Measurements from ENCODE around the gene ZP1.
"Not testable (repeated sequence)": the region's sequence is repeated elsewhere in the genome, so short reads cannot be mapped to it uniquely, and the experiment has no call there.

Gene ZP1

DNA sequence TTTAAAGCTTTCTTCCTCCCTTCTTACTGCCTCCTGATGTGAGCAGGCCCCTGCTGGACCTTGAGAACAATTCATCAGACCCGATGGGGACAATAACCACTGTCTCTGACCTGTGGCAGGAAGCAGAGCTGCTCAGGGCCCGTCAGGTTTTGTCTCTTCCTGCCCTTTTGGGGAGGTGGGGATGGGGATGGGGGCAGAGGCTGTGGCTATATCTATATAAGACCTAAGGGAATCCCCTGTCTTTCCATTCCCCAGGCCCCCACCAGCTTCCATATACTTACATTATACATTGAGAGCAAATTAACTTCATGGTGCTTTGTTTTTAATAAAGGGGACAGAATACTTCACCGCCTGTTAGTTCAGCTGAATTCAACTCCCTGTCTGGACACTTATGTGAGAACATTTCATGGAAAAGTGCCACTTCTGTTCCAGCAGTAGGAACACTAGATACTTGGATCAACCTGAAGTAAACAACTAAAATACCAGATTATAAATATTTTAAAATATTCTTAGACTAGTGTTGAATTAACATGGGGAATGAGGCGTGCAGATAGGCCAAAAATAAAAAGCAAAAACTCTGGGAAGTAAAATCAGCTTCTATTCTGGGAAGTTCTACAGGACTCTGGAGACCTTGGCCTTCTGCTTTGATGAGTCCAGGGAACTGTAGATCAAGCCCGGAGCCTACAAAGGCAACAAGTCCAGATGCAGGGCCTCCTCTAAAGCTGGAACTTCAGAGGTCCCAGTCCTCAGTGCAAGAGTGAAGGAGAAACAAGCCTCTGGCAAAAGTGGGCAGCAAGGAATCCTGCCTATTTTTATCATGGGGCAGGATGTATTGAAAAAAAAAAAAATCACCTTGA lies 11.1 kb downstream of the ZP1 start:
- no peak for DNase-seq (ENCODE audit: low read depth)

GRCh38 chr11:60879104-60879503 lies 11.8 kb downstream of the ZP1 start:
- DNase-seq (ENCODE audit: low read depth), result no peak

DNA sequence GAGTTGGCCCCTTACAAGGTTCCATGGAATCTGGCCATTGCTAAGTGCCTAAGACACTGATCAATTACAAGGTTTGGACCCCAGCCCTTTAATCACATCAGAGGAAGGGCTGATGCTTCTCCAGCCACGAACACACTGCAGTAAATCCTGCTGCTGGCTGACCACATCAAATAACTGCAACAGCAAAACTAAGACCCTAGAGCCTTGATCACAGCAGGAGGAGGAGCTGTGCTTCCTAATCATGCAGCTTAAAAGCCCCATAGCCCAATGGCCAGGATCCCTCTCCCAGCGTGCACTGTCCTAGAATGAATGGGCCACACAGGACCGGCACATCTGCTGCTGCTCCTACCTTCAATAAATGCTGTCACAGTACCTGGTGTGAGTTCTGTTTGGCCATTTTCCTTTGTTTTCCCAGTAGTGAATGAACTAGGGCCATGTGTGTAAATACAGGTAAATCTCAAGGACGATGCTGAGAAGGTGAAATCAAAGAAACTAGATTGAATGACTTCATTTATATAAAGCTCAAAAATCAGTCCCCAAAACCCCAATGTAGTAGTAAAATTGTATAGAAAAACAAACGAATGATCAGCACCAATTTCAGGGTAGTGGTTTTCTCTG lies 12.7 kb downstream of the ZP1 start:
- DNase-seq (ENCODE audit: low read depth), result no peak

DNA sequence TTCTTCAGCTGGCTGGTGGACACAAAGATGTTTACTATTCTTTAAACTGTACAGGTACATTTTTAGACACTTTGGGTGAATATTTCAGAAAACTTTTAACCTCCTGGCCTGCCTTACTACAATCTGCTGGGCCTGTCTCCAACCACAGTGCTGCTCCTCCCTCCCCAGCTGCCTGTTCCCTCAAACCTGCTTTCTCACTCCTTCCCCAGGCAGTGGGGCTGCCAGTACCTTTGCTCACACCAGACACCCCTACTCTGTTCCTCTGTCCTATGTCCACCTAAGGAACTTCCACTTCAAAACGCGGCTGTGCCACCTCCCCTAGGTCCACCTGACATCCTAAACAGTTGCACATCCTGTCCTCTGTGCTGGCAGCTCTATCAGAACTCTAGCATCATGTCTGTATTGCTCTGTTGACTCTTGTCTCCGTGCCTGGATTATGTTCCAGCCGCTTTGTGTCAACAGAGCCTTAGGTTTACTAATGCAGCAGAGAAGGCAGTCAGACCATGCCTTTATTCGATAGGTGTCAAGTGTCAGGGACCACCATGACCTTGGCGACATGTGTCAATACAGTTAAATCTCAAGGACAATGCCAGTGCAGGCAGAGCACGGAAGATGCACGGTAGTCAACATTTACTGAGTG lies 13.4 kb downstream of the ZP1 start:
- DNase-seq (ENCODE audit: low read depth), result no peak

DNA sequence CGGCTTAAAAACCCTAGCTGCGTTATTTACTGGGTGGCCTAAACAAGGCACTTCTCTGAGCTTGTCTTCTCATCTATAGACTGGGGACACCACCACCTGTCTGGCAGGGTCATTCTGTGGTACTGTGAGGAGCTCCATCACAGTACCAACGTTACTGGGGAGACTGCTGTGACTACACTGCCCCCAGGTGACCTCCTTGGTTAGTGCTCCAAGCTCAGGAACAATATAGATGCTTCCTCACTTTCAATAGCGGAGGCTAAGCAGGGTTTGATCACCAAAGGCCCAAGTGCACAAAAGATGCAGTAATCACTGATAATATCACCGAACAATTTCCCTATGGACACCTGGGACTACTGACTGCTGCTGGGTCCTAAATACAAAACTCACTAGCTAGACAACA lies 20.2 kb downstream of the ZP1 start:
- no peak for DNase-seq (ENCODE audit: low read depth)

GRCh38 chr11:60889869-60890311 lies 22.5 kb downstream of the ZP1 start:
- no peak for DNase-seq (ENCODE audit: low read depth)

DNA sequence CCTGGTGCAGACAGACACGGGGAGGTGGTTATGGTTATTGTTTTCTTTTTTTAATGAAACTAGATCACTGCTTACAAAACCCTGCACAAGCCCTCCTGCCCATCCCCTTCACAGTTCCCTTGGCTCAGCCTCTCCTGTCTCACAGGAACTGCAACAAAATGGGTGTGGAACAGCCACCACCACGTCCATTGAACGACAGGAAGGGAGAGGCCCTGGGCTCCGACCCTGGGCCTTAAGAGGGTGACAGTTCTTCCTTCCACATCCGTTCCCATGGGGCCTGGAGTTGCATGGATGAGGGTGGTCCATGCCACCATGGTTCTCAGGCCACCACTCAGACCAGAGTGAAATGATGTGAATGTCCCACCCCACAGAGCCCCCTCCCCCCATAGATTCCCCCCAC lies 23.4 kb downstream of the ZP1 start:
- DNase-seq (ENCODE audit: low read depth), result no peak

DNA sequence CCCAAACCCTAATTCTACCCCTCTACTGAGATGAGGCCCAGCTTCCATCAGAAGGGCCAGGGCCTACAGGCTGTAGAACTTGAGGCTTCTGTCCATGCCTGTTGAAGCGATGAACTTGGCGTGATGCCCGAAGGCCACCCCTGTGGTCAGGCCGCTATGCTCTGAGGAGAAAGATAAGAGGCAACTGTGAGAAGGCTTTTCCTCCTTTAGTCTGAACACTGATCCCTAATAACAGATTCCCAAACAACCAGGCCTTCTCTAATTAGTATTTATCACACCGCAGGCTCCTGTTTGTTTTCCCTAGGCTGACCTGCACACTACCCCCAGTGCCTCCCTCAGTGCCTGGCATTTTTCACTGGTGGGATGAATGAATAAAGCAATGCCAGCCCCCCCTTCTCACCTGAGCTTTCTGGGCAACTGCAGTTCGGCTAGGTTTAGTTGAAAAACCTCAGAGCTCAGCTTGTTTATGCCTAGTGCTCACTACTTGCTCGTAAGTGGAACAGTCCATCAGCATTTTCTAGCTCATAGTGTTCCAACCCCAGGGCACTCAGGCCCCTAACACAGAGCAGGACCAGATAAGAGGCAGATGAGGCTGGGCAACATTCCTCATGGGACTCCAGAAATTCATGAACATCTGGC lies 23.9 kb downstream of the ZP1 start:
- DNase-seq (ENCODE audit: low read depth), result no peak

DNA sequence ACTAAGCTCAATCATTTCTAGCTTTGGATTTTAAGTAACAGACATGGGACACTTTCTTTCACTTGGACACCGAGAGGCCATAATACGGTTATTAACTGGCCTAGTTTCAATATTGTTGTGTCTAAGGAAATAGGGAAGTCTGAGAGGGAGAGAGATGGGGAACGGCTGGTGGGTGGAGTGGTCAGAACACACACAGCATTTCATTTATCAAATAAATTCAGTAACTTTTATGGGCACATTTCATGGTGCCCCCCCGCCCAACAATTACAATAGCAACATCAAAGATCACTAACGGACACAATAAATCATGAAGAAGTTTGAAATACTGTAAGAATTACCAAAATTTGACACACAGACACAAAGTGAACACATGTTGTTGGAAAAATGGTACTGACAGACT lies 28.3 kb downstream of the ZP1 start:
- DNase-seq (ENCODE audit: low read depth), result no peak

- DNase-seq (ENCODE audit: low read depth), result no peak
Measured at GRCh38 chr11:60897496-60897895, 30.2 kb downstream of the ZP1 start.

DNA sequence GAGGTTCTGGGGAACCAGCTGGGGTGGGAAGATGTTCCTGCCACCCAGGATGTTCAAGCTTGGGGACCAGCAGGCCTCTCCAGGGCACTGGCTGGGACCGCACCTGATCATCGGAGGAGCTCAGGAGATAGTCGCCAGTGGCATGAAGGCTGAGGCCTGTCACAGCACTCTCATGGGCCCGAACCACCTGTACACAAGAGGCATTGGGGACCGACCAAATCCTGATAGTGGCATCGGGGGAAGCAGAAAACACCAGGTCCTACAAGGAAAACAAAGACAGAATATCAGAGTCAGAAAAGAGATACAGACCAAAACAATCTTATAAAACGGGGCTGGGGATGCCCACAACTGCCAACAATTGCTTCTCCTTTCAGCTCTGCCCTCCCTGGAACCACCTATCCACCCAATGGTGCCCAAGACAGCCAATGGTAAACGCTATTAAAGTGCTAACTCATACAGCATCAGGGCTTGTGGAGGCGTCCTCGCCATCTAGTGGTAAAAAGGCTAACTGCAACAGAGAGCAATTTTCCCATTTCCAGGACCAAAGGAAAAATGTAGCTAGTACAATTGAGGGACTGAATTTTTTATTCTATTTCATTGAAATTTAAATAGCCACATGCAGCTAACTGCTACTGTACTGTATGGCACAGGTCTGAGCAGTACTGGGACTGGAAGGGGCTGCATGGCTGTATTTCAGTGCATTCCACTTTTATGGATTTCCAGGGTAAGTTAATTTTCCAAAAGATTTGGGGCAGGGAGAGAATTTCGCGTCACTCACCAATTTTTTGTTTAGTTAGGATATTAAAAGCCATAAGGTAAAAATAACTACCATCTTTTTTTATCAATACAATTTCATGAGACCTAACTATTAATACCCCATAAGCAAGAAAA lies 31.9 kb downstream of the ZP1 start:
- no peak for DNase-seq (ENCODE audit: low read depth)

DNA sequence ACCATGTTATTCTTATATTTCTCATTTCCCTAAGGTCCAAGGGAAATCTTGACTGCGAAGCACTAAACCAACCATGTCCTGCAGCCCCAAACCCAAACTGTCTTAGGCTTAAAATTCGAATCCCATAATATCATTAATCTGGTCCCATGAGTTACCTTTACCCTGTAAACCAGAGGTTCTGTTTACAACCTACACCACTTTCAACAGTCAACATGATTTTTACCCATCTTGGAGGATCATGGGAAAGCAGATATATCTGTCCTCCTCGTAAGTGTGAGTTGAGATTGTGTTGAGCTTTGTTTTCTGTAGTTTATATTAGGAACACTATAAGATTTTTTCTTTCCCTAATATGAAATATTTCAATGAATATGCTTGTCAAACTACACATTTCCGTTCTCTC lies 32.6 kb downstream of the ZP1 start:
- DNase-seq (ENCODE audit: low read depth), result no peak

DNA sequence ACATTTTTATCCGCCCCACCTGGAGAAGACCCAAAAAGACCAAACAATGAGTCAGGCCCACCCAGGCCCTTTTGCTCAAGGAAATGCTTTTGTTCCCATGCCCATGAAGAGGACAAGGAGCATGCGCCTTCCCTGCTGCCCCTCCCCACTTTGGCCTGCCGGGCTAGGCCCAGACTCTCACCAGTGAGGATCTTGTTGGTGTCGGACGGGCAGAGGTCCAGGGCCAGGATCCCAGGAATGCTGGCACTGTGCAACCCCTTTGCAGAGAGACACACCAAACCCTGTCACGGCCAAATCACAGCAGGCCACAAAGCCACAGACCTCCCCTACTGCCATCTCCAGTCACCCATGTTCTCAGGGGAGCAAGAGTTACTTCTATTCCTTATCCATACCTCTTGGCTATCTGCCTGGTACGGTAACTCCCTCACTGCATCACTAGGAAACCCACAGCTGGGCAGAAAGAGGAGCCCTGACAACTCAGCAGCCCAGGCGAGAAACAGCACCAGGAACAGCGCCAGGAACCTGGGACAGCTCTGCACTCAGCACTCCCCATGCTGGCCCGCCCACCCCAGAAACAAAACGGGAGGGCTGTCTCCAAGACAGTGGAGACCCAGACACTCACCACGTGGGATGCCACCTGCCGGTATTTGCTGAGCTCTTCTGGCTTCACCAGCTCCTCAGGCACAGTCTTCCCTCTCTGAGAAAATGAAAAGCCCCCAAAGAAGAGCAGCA lies 33.5 kb downstream of the ZP1 start:
- no peak for DNase-seq (ENCODE audit: low read depth)

- no peak for DNase-seq (ENCODE audit: low read depth)
Measured at GRCh38 chr11:60902625-60903024, 35.3 kb downstream of the ZP1 start.

DNA sequence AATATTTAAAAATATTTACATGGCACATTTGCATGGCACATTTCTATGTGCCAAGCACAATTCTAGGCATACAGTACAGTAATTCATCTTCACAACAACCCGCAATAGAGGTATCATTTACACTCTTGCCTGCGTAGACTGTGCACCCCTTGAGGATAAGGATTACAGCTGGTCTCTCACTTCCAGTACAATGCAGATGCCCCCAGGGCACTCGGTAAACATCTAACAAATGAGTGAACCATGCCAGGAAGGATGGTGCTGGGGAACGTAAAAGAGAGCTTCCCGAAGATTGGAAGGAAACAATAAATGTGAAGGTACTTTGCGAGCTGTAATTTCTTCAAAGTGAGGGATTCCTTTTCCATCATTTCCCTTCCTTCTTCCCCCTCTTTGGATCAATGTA lies 37.7 kb downstream of the ZP1 start:
- no peak for DNase-seq (ENCODE audit: low read depth)

- no peak for DNase-seq (ENCODE audit: low read depth)
Measured at GRCh38 chr11:60905551-60906113, 38.3 kb downstream of the ZP1 start.

DNA sequence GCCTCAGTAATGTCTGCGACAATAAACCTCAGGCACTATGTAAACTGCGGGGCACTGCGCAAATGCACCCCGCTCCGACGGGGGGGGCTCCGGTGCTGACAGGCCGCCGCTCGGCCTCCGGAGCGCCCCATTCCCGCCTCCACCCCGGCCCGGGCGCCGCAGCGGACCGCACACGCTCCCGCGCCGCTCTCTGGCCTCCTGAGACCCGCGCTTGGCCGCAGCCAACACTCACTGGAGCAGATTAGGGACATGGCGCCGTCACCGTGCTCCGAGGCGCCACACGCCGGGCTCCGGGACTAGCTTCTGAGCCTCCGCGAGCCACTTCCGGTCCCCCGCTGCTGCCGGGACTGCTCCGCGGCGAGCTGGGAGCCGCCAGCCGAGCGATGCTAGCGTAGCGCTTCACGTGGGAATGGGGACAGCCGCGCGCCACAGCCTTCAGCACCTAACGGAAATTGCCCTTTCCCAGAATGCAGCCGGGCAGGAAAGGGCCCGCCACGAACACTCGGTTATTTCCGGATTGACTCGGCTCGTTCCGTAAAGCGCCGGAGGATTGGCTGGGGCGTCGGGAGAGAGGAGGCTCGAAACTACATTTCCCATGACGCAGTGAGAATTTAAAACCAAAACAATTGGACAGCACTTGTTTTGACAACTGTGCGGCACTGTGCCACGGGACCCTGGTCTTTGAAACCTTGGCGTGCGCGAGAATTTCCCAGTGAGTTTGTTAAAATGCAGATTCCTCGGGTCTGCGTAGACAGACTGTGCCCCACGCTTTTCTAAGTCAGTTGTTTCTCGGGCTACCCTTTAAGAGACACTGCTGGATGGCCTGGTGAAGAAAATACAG lies 39.0 kb downstream of the ZP1 start, which contains the start of gene PRPF19:
Gene PRPF19, minus strand, starts transcription at position 454 of the 841 bp plus-strand sequence. Its CDS starts 203 bp downstream, at position 251.
- DNase-seq (ENCODE audit: low read depth), result peak; percentile 99

DNA sequence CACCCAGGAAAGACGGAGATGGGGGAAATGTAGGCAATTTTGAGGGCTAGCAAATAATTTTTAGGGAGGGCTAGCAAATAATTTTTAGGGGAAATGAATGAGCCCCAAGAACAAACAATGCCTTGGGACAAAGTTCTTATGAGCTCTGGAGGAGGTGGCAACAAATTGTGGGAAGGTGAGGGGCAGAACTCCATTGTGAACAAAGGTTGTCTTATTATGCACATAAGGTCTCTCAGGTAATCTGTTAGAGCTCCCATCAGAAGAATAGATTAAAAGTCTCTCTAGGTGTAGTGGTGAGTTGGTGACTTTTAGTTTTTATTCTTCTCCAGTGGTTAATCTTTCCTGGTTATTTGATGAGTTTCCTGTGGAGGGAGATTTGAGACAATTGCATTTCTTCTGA lies 41.5 kb downstream of the ZP1 start:
- no peak for DNase-seq (ENCODE audit: low read depth)

GRCh38 chr11:60909680-60910280 lies 42.4 kb downstream of the ZP1 start:
- not testable (repeated sequence) for DNase-seq (ENCODE audit: low read depth)
